Esophagus (tissue), 2 donors: ENCODE data around the gene CARNS1. TPM values are rescaled to one million over a fixed set of nuclear protein-coding genes. Genes with fewer than 3 reads are reported as not detected.

ENCODE experiments used
- H3K27ac ChIP-seq, 2 donors: one replicate each; pipeline ENCODE4 v1.5.1; 2013; ENCODE audit warnings: low read depth in 2 of 2, mild to moderate bottlenecking in 2 of 2, inconsistent platforms in 1 of 2, low read length in 1 of 2, moderate library complexity in 1 of 2
- H3K27me3 ChIP-seq, 2 donors: one replicate each; pipeline ENCODE4 v1.6.1; 2013; ENCODE audit warnings: low read length in 2 of 2, control low read depth in 1 of 2, mild to moderate bottlenecking in 1 of 2; ENCODE audit not compliant: insufficient read depth in 2 of 2, control insufficient read depth in 1 of 2
- H3K36me3 ChIP-seq, 2 donors: one replicate each; pipeline ENCODE4 v1.6.1; 2013; ENCODE audit warnings: low read length in 1 of 2; ENCODE audit not compliant: control insufficient read depth in 2 of 2, insufficient read depth in 2 of 2
- H3K4me1 ChIP-seq, 2 donors: one replicate each; pipeline ENCODE4 v1.6.1; 2013; ENCODE audit warnings: low read length in 1 of 2; ENCODE audit not compliant: control insufficient read depth in 2 of 2, insufficient read depth in 2 of 2
- H3K4me3 ChIP-seq, 2 donors: one replicate each; pipeline ENCODE4 v1.5.1; 2013; ENCODE audit warnings: low read length in 2 of 2, mild to moderate bottlenecking in 2 of 2, low read depth in 1 of 2, moderate library complexity in 1 of 2
- H3K9me3 ChIP-seq, 2 donors: one replicate each; pipeline ENCODE4 v1.6.1; 2013; ENCODE audit warnings: mild to moderate bottlenecking in 2 of 2, low read depth in 1 of 2, low read length in 1 of 2, moderate library complexity in 1 of 2; ENCODE audit not compliant: control insufficient read depth in 2 of 2, insufficient read depth in 1 of 2
- WGBS, 2 donors: extraction: QIAGEN DNeasy Blood & Tissue Kit; methylation state at CpG; one replicate each; pipeline ENCODE4 v1.1.7; 2013; 5-methylcytosine and 5-hydroxymethylcytosine counted together
- polyA plus RNA-seq, 2 donors: library from polyadenylated mRNA; stranded (reverse); fragments of 200-250 nt; gene quantifications; one replicate each; pipeline ENCODE4 v1.2.3, GENCODE V29; 2013
- donor health status: healthy with polysubstance abuse.
- donor health status: Bipolar disorder and iron deficiency.

CARNS1 gene
- polyA plus RNA-seq, 2 donors, result 0.21 to 0.29 TPM

GRCh38 chr11:67409781-67410368, 5.6 kb upstream of the CARNS1 start:
- Histone ChIP-seq H3K36me3 (no peaks in the 10 kb centered on the region), H3K27ac (peak overlapping the region in 1 of 2 donors; percentile 38), H3K4me3 (no peak overlapping the region), H3K9me3 (no peaks in the 10 kb centered on the region), H3K27me3 (no peaks in the 10 kb centered on the region), H3K4me1 (peaks cover 0 to 3% of the 10 kb centered on the region in 2 donors)
- WGBS, 2 donors, result 27 to 29% methylated on average over 10 to 13 of the region's 13 CpGs

- Histone ChIP-seq H3K4me1 (peaks cover 2 to 7% of the 10 kb centered on the region in 2 donors), H3K27ac (no peak overlapping the region), H3K27me3 (no peaks in the 10 kb centered on the region)
Measured at GRCh38 chr11:67410369-67410831, 5.1 kb upstream of the CARNS1 start.

GRCh38 chr11:67410984-67411784, 4.3 kb upstream of the CARNS1 start:
- Histone ChIP-seq H3K4me1 (peaks cover 7 to 12% of the 10 kb centered on the region in 2 donors), H3K36me3 (no peaks in the 10 kb centered on the region), H3K27ac (no peak overlapping the region), H3K4me3 (no peak overlapping the region), H3K27me3 (no peaks in the 10 kb centered on the region), H3K9me3 (no peaks in the 10 kb centered on the region)
- 80 to 84% methylated on average over 17 of the region's 17 CpGs for WGBS, 2 donors

More at GRCh38 chr11:67410369-67410831, 5.1 kb upstream of the CARNS1 start:
- H3K36me3 ChIP-seq, result no peaks in the 10 kb centered on the region
- WGBS, 2 donors, result 59 to 64% methylated on average over 15 of the region's 15 CpGs
- no peaks in the 10 kb centered on the region for H3K9me3 ChIP-seq
- no peak overlapping the region for H3K4me3 ChIP-seq

- Histone ChIP-seq H3K4me1 (peaks cover 10 to 12% of the 10 kb centered on the region in 2 donors), H3K4me3 (no peak overlapping the region), H3K27ac (no peak overlapping the region), H3K27me3 (no peaks in the 10 kb centered on the region), H3K9me3 (no peaks in the 10 kb centered on the region), H3K36me3 (no peaks in the 10 kb centered on the region)
- 63 to 64% methylated on average over 7 of the region's 7 CpGs for WGBS, 2 donors
Measured at GRCh38 chr11:67411785-67412152, 3.7 kb upstream of the CARNS1 start.

- no peaks in the 10 kb centered on the region for H3K27me3 ChIP-seq
- no peak overlapping the region for H3K27ac ChIP-seq
- H3K4me1 ChIP-seq, result peaks cover 10 to 14% of the 10 kb centered on the region in 2 donors
- no peaks in the 10 kb centered on the region for H3K9me3 ChIP-seq
- H3K36me3 ChIP-seq, result no peaks in the 10 kb centered on the region
- WGBS, 2 donors, result 62 to 63% methylated on average over 9 of the region's 9 CpGs
- no peak overlapping the region for H3K4me3 ChIP-seq
Measured at GRCh38 chr11:67412495-67413179, 2.8 kb upstream of the CARNS1 start.

- WGBS, 2 donors, result 63 to 70% methylated on average over 2 of the region's 2 CpGs
- Histone ChIP-seq H3K27ac (no peak overlapping the region), H3K4me1 (peaks cover 10 to 16% of the 10 kb centered on the region in 2 donors), H3K36me3 (no peaks in the 10 kb centered on the region), H3K27me3 (no peaks in the 10 kb centered on the region), H3K9me3 (no peaks in the 10 kb centered on the region), H3K4me3 (no peak overlapping the region)
Measured at GRCh38 chr11:67413266-67413849, 2.1 kb upstream of the CARNS1 start.

GRCh38 chr11:67416416-67417335, 1.2 kb downstream of the CARNS1 start:
- Histone ChIP-seq H3K4me1 (peaks cover 14 to 34% of the 10 kb centered on the region in 2 donors), H3K4me3 (no peak overlapping the region), H3K36me3 (no peaks in the 10 kb centered on the region), H3K27me3 (no peaks in the 10 kb centered on the region), H3K27ac (peak overlapping the region in 1 of 2 donors; percentile 38), H3K9me3 (no peaks in the 10 kb centered on the region)
- WGBS, 2 donors, result 38 to 49% methylated on average over 21 of the region's 21 CpGs

GRCh38 chr11:67417425-67417824, 1.9 kb downstream of the CARNS1 start:
- 73 to 78% methylated on average over 12 of the region's 12 CpGs for WGBS, 2 donors

More at GRCh38 chr11:67417425-67417824, 1.9 kb downstream of the CARNS1 start:
- Histone ChIP-seq H3K27me3 (no peaks in the 10 kb centered on the region), H3K4me3 (no peak overlapping the region), H3K4me1 (peaks cover 14 to 34% of the 10 kb centered on the region in 2 donors), H3K9me3 (no peaks in the 10 kb centered on the region), H3K27ac (peak overlapping the region in 1 of 2 donors; percentile 38), H3K36me3 (no peaks in the 10 kb centered on the region)
